ENCODE results near the gene SP8.

SP8 gene

GRCh38 chr7:20754001-20754400, 32.7 kb downstream of the SP8 start:
- no peak for DNase-seq (ENCODE audit: low spot score)

DNA sequence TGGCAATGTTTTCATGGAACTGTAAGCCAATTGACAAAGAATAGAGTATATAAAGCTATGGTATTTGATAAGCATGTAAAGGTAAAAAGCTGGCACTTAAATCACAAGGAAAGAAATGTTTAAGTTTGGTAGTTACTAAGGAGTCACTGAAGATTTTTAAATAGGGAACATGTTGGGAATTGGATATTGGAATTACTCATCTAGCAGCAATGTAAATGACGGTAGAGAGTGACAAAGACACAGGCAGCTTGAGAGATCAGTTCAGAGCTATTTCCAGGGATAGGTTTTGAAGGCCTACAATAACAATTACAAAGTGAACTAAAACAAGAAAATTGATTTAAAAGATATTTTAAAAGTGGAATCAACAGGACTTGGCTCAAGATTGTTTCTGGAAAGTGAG, 36.8 kb downstream of the SP8 start:
- DNase-seq (ENCODE audit: low spot score): no peak

GRCh38 chr7:20748853-20749252, 37.8 kb downstream of the SP8 start:
- no peak for DNase-seq (ENCODE audit: low spot score)

GRCh38 chr7:20747001-20747400, 39.7 kb downstream of the SP8 start:
- no peak for DNase-seq (ENCODE audit: low spot score)

GRCh38 chr7:20745702-20746101, 41.0 kb downstream of the SP8 start:
- DNase-seq (ENCODE audit: low spot score): no peak

DNA sequence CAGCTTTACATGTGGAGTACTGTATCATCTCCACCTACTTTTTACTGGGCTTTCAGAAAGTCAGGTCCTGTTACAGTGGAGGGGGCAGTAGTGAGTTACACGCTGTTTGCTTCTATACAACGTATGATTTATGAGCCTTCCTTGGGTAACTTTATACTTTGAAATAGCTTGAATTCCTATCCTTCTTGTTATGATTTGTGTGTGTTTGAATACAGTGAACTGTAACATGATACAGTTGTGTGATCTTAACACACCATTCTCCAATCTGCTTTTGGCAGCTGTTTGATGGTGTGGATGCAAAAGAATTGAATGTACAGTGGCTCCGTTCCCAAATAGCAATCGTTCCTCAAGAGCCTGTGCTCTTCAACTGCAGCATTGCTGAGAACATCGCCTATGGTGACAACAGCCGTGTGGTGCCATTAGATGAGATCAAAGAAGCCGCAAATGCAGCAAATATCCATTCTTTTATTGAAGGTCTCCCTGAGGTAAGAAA, 41.7 kb downstream of the SP8 start:
- no peak for DNase-seq (ENCODE audit: low spot score)

DNA sequence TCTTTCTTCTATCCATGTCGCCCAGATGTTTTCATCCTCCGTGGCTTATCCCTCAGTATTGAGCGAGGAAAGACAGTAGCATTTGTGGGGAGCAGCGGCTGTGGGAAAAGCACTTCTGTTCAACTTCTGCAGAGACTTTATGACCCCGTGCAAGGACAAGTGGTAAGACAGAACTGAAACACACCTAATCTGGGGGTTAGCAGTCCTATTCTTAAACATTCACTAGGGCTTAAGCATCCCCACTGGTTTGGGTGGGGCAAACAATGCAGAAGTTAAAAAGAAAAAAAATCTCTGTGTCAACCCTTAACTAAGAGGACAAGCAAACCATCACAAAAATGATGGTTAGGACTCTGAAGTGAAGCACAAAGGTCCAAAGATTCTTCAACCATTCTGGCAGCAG, 43.8 kb downstream of the SP8 start:
- no peak for DNase-seq (ENCODE audit: low spot score)

DNA sequence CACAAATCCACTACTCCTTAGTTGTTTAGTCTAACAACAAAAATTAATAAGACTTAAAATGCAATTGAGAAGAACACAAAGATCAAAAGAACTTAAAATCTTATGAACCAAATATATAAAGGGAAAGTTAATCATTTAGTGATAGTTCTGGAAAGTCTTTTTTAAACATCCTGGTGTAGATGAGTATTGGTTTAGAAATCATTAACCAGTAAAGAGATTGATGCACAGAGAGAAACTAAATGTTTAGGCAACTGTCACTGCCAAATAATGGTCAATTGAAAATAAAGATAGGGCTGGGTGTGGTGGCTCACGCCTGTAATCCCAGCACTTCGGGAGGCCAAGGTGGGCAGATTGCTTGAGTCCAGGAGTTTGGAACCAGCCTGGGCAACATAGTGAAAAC, 44.9 kb downstream of the SP8 start:
- no peak for DNase-seq (ENCODE audit: low spot score)

DNA sequence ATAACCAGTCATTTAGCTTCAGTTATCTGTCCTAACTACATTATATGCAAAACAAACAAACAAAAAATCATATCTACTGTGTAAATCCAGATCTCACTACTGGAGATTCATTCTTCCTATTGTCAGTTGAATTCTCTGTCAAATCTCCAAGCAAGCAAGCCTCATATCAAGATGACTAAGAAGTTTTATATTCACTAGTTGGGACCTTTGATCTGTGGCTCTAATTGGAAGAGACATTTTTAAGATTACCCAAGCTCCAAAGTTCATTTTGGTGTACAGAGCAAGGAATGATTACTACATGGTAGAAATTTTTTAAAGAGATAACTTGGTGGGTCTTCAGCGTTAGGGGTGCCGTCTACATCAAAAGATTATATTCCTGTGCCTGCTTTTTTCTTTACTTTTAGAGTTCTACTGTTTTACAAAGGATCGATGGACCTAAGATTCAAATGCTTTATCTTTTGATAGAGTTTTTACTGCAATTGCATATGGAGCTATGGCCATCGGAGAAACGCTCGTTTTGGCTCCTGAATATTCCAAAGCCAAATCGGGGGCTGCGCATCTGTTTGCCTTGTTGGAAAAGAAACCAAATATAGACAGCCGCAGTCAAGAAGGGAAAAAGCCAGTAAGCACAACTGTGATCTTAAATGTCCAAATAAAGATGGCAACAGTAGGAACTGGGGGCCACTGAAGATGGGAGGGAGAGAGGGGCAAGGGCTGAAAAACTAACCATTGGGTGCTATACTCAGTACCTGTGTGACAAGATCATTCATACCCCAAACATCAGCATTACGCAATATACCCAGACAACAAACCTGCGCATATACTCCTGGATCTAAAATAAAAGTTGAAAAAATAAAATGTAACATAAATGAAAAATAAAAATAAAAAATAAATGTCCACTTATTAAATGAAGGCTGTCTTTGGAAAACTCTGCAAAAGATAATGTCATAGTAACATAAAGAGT, 47.9 kb downstream of the SP8 start:
- no peak for DNase-seq (ENCODE audit: low spot score)

GRCh38 chr7:20737840-20738448, 48.7 kb downstream of the SP8 start:
- no peak for DNase-seq (ENCODE audit: low spot score)

- DNase-seq (ENCODE audit: low spot score): no peak
Measured at GRCh38 chr7:20735346-20736065, 51.2 kb downstream of the SP8 start.
